T-cell (primary cell): ENCODE measurements around the gene ELK4. TPM values are rescaled to one million over a fixed set of nuclear protein-coding genes. Genes with fewer than 3 reads are reported as not detected.

Experiments
- ATAC-seq, 4 experiments: fragments of 200-7000 bp in 3 of 4; fragments of 150-1000 bp in 1 of 4; cut with Tn5 transposase; replicated peaks in 1 of 4; 1 replicate in 3 of 4; 2 replicates in 1 of 4; pipeline ENCODE4 v1.10.0; 2021; ENCODE audit warnings: moderate library complexity in 3 of 4, mild to moderate bottlenecking in 2 of 4, moderate number of reproducible peaks in 1 of 4
- CTCF ChIA-PET, 2 donors: fragments of 300-600 bp; sonication (Branson Sonifier 250); formaldehyde crosslinking; loops; one replicate each; lab custom pipeline; 2022; ENCODE audit warnings: antibody characterized with exemption in 2 of 2; lab: Charles Lee
- POLR2A ChIA-PET, 2 donors: fragments of 300-600 bp; sonication (Branson Sonifier 250); formaldehyde crosslinking; loops; one replicate each; lab custom pipeline; 2022; ENCODE audit warnings: antibody characterized with exemption in 2 of 2; lab: Charles Lee
- DNase-seq, 35 experiments: peaks; one replicate each; pipeline versions ENCODE4 v3.0.0 to v3.0.0-alpha.2; 2013 to 2023
- H3K27ac ChIP-seq: one replicate; pipeline ENCODE4 v1.5.1; 2013; ENCODE audit warnings: low read length
- H3K27me3 ChIP-seq, 2 experiments: replicated peaks in 1 of 2; 1 replicate in 1 of 2; 2 replicates in 1 of 2; pipeline versions ENCODE4 v1.6.1 to v1.7.0; 2013; ENCODE audit warnings: low read length in 1 of 2, mixed read lengths in 1 of 2; ENCODE audit not compliant: control insufficient read depth in 2 of 2, insufficient read depth in 2 of 2; ENCODE audit errors: extremely low read depth in 1 of 2
- H3K36me3 ChIP-seq, 2 donors: 1 replicate in 1 of 2; 2 replicates in 1 of 2; pipeline versions ENCODE4 v1.6.1 to v1.7.0; 2013; ENCODE audit warnings: low read length in 1 of 2; ENCODE audit not compliant: control insufficient read depth in 2 of 2, insufficient read depth in 1 of 2; ENCODE audit errors: extremely low read depth in 1 of 2
- H3K4me1 ChIP-seq, 2 experiments: 1 replicate in 1 of 2; 2 replicates in 1 of 2; pipeline versions ENCODE4 v1.6.1 to v1.7.0; 2013; ENCODE audit warnings: low read length in 2 of 2, mixed read lengths in 1 of 2; ENCODE audit not compliant: insufficient read depth in 2 of 2, control insufficient read depth in 1 of 2; ENCODE audit errors: extremely low read depth in 1 of 2
- H3K4me3 ChIP-seq, 2 donors: 1 replicate in 1 of 2; 2 replicates in 1 of 2; pipeline versions ENCODE4 v1.5.1 to v1.7.0; 2013; ENCODE audit warnings: mild to moderate bottlenecking in 2 of 2, low read length in 1 of 2, moderate library complexity in 1 of 2; ENCODE audit not compliant: control insufficient read depth in 1 of 2; ENCODE audit errors: extremely low read depth in 1 of 2
- H3K9me3 ChIP-seq: 2 replicates; pipeline ENCODE4 v1.7.0; 2013
- H3K27ac Mint-ChIP-seq, 2 donors: one replicate each; pipeline ENCODE4 v1.8.0; 2020 to 2021; ENCODE audit warnings: mild to moderate bottlenecking in 2 of 2, mixed read lengths in 2 of 2
- H3K27me3 Mint-ChIP-seq, 2 donors: one replicate each; pipeline ENCODE4 v1.8.0; 2021 to 2022; ENCODE audit warnings: mixed read lengths in 2 of 2
- H3K36me3 Mint-ChIP-seq: one replicate; pipeline ENCODE4 v1.8.0; 2021; ENCODE audit warnings: mixed read lengths
- H3K4me1 Mint-ChIP-seq, 3 donors: one replicate each; pipeline ENCODE4 v1.8.0; 2020 to 2022; ENCODE audit warnings: mixed read lengths in 3 of 3, mild to moderate bottlenecking in 1 of 3
- H3K4me3 Mint-ChIP-seq, 3 donors: one replicate each; pipeline ENCODE4 v1.8.0; 2020 to 2022; ENCODE audit warnings: mild to moderate bottlenecking in 3 of 3, mixed read lengths in 3 of 3, moderate library complexity in 3 of 3
- H3K9me3 Mint-ChIP-seq, 3 donors: one replicate each; pipeline ENCODE4 v1.8.0; 2020 to 2022; ENCODE audit warnings: mixed read lengths in 3 of 3
- WGBS: methylation state at CpG from one replicate; pipeline ENCODE4 v1.1.5; 2013; ENCODE audit warnings: missing lambda C conversion rate; ENCODE audit not compliant: insufficient coverage; 5-methylcytosine and 5-hydroxymethylcytosine counted together
- total RNA-seq, 35 experiments: library from RNA in 6 of 35; stranded (reverse) in 6 of 35; fragments of 120-200 nt in 1 of 35; gene quantifications; one replicate each; pipeline versions ENCODE4 v1.2.1 to v1.2.4 and lab custom pipeline; 2013 to 2026

Gene ELK4
- total RNA-seq, 5 donors from 2014 or later (not counting 1 experiment from before 2014, with no cell fraction given) = 131 to 185 (median 173) TPM

DNA sequence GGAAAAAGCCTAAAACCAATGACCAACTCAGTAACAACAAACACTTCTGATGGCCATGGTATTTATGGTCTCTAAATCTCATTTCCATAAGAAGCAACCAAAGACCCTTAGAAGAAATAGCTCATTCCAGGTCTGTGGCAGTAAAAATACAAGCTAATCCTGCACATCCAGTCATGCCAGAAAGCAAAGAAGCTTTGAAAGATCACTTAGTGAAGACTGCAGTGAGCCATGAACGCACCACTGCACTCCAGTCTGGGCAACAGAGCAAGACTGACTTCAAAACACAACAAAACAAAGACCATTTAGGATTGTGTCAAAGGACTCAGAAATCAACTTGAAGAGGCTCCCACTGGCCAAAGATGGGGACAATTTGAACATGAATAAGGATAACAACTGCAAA is 18.4 kb upstream of the ELK4 start:
- H3K27ac ChIP-seq = no peak overlapping the region
- Mint-ChIP-seq H3K4me1 (no peaks in the 10 kb centered on the region), H3K9me3 (no peaks in the 10 kb centered on the region), H3K4me3 (no peak overlapping the region), H3K36me3 (no peaks in the 10 kb centered on the region), H3K27ac (no peak overlapping the region), H3K27me3 (peaks cover 3 to 4% of the 10 kb centered on the region in 2 donors)
- no peak overlapping the region for H3K4me3 ChIP-seq
- H3K36me3 ChIP-seq = no peaks in the 10 kb centered on the region
- CTCF ChIA-PET = interaction anchor here in 1 of 2 donors (0.7 kb wide), 2 partner anchors 18 to 421 kb away, joined by 3 read pairs; partner anchors contain the start of gene ELK4
- H3K9me3 ChIP-seq = no peaks in the 10 kb centered on the region
- POLR2A ChIA-PET = no interaction called here
- 100% methylated on average over 1 of the region's 1 CpG for WGBS
- no peaks in the 10 kb centered on the region for H3K4me1 ChIP-seq
- DNase-seq = no peak
- peaks cover 0 to 7% of the 10 kb centered on the region in 2 experiments for H3K27me3 ChIP-seq
- no peak for ATAC-seq

DNA sequence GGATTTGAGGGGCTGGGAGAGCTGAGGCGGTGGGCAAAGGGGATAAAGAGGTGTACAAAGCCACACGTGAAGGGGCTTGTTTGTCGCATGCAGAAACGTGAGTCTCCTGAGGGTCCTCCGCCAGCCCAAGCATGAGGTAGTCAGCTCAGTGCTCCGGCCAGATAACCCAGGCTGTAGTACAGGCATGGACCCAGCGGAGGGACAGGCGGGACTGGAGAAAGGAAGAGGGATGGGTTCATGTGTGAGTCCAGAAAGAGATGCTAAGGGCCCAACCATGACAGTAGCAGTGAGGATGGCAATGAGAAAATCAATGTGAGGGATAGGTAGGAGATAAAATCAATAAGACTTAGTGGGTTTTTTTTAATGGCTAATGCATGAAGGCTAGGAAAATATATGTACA is 13.7 kb upstream of the ELK4 start:
- no peaks in the 10 kb centered on the region for H3K36me3 Mint-ChIP-seq
- no peak overlapping the region for H3K27ac Mint-ChIP-seq
- DNase-seq = no peak
- H3K9me3 ChIP-seq = no peaks in the 10 kb centered on the region
- H3K27me3 Mint-ChIP-seq = peaks cover 12 to 18% of the 10 kb centered on the region in 2 donors
- CTCF ChIA-PET = interaction anchor here in 1 of 2 donors (0.8 kb wide), 1 partner anchor 10 kb away, joined by 3 read pairs; no protein-coding TSS in a partner anchor
- H3K4me1 ChIP-seq = no peaks in the 10 kb centered on the region
- no peak overlapping the region for H3K4me3 ChIP-seq
- no peaks in the 10 kb centered on the region for H3K36me3 ChIP-seq
- POLR2A ChIA-PET = interaction anchor here in 1 of 2 donors (0.8 kb wide), 1 partner anchor 522 kb away, joined by 4 read pairs; no protein-coding TSS in a partner anchor
- no peak for ATAC-seq
- peaks cover 0 to 11% of the 10 kb centered on the region in 2 experiments for H3K27me3 ChIP-seq
- WGBS = 93% methylated on average over 7 of the region's 8 CpGs
- H3K4me1 Mint-ChIP-seq = no peaks in the 10 kb centered on the region
- no peaks in the 10 kb centered on the region for H3K9me3 Mint-ChIP-seq
- H3K27ac ChIP-seq = no peak overlapping the region
- H3K4me3 Mint-ChIP-seq = no peak overlapping the region

DNA sequence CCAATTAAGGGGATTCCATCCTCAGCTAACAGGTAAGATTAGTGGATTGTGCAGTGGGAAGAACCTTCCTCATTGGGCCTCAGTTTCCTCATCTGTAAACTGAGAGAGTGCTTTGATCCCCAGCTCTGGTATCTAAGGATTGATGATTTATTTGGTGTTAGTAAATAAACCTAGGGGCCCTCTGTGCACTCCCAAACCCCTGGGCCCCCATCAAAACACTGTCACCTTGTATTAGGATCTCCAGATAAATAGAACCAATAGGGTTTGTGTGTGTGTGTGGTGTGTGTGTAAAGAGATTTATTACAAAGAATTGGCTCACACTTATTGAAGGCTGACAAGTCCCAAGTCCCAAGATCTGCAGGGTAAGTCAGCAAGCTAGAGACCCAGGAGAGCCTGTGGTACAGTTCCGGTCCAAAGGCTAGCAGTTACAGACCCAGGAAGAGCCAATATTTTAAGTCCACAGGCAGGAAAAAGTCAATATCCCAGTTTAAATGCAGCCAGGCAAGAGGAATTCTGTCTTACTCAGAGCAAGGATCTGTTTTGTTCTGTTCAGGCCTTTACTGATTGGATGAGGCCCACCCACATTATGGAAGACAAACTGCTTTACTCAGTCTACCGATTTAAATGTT is 11.0 kb upstream of the ELK4 start:
- ATAC-seq (no peak), DNase-seq (no peak)
- Mint-ChIP-seq H3K27ac (no peak overlapping the region), H3K36me3 (no peaks in the 10 kb centered on the region), H3K4me1 (no peaks in the 10 kb centered on the region), H3K4me3 (no peak overlapping the region), H3K9me3 (no peaks in the 10 kb centered on the region), H3K27me3 (peaks cover 20 to 21% of the 10 kb centered on the region in 2 donors)
- H3K4me1 ChIP-seq = no peaks in the 10 kb centered on the region
- ChIA-PET CTCF (interaction anchor here in 1 of 2 donors (1.3 kb wide), 1 partner anchor 11 kb away, joined by 4 read pairs; the partner anchor contains the start of gene ELK4), POLR2A (no interaction called here)
- no peak overlapping the region for H3K4me3 ChIP-seq
- H3K9me3 ChIP-seq = no peaks in the 10 kb centered on the region
- H3K27ac ChIP-seq = no peak overlapping the region
- H3K36me3 ChIP-seq = no peaks in the 10 kb centered on the region
- H3K27me3 ChIP-seq = peaks cover 0 to 11% of the 10 kb centered on the region in 2 experiments
- 100% methylated on average over 1 of the region's 2 CpGs for WGBS

DNA sequence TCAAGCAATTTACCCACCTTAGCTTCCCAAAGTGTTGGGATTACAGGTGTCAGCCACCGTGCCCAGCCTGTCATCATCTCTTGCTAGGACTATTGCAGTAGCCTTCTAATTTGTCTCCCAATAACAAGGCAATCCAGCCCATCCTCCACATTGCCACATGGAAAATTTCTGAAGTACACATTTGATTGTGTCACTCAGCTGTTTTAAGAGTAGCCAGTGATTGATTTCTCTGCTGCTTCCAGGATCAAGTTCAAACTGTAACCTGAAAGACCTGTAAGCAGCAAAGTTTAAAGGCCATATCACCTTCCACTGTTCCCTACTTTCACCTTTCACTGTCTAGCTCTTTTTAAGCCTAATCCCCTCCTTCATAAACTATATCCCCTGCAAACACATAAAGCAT is 7.8 kb upstream of the ELK4 start:
- H3K27ac ChIP-seq = no peak overlapping the region
- POLR2A ChIA-PET = no interaction called here
- no CpG with 5 or more reads among the region's 1 CpG for WGBS

DNA sequence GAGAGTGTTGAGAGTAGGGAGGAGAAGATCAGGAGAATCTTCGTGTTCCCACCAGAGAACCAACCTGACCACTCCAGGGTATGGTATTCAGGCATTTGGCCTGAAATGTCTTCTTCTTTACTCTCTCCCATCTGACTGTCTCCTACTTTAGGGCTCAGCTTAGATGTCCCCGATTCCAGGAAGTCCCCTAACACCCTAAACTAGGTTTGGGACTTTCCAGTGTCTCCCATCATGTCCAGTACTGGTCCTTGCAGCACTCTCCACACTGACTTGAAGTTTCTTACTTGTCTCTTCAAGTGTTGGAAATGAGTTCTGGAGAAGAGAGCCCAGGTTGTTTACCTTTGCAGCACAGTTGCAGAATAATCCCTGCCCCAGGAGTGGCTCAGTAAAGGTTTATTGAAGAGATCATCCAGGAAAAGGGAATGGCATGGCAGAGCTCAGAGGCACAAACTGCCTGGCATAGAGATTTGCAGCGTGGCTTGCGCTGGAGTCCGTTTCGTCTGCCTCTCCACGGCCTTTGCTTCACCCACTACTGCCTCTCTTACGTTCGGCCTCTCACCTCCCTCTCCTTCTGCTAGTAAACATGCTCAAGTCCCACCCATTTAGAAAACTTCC is 6.2 kb upstream of the ELK4 start:
- no peak for ATAC-seq
- H3K36me3 Mint-ChIP-seq = no peaks in the 10 kb centered on the region
- H3K27me3 Mint-ChIP-seq = peaks cover 8 to 16% of the 10 kb centered on the region in 2 donors

More for the DNA sequence above, 7.8 kb upstream of the ELK4 start:
- DNase-seq (no peak), ATAC-seq (no peak)
- H3K27me3 ChIP-seq = peaks cover 0 to 4% of the 10 kb centered on the region in 2 experiments
- H3K4me3 ChIP-seq = no peak overlapping the region
- CTCF ChIA-PET = interaction anchor here in 1 of 2 donors (0.5 to 1.1 kb wide), 2 partner anchors 14 to 48 kb away, joined by 3 to 10 read pairs; no protein-coding TSS in a partner anchor
- no peak overlapping the region for H3K4me3 Mint-ChIP-seq
- peaks cover 0 to 2% (median 0%) of the 10 kb centered on the region in 3 donors for H3K4me1 Mint-ChIP-seq
- H3K9me3 Mint-ChIP-seq = no peaks in the 10 kb centered on the region
- no peak overlapping the region for H3K27ac Mint-ChIP-seq
- peaks cover 12 to 20% of the 10 kb centered on the region in 2 donors for H3K27me3 Mint-ChIP-seq
- no peaks in the 10 kb centered on the region for H3K36me3 Mint-ChIP-seq
- no peaks in the 10 kb centered on the region for H3K4me1 ChIP-seq
- H3K9me3 ChIP-seq = no peaks in the 10 kb centered on the region
- H3K36me3 ChIP-seq = no peaks in the 10 kb centered on the region

DNA sequence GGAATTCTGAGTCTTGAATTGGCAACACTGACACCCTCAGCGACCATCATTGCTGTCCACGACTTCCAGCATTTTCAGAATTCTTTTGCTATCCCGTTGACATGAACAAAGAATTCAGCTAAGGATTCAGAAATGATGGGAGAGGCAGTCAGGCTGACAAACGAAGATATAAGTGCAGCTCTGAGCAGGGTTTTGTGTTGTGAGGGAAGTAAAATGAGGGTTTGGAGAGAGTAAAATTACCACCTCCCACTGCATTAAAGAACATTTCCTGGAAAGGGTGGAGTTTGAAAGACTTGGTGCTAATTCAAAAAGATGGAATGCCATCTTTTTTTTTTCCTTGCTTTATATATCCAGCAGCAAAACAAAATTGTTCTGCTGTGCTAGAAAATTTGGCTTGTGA is 4.9 kb upstream of the ELK4 start:
- Histone ChIP-seq H3K36me3 (no peaks in the 10 kb centered on the region), H3K27ac (no peak overlapping the region), H3K4me3 (no peak overlapping the region), H3K9me3 (no peaks in the 10 kb centered on the region), H3K4me1 (peaks cover 2 to 5% of the 10 kb centered on the region in 2 experiments), H3K27me3 (peaks cover 0 to under 1% of the 10 kb centered on the region in 2 experiments)
- no peaks in the 10 kb centered on the region for H3K36me3 Mint-ChIP-seq
- DNase-seq (no peak), ATAC-seq (no peak)
- H3K9me3 Mint-ChIP-seq = no peaks in the 10 kb centered on the region
- POLR2A ChIA-PET = interaction anchor here in 1 of 2 donors (1.4 kb wide), 1 partner anchor 45 kb away, joined by 3 read pairs; no protein-coding TSS in a partner anchor
- WGBS = 70% methylated on average over 2 of the region's 4 CpGs
- H3K4me3 Mint-ChIP-seq = no peak overlapping the region
- H3K4me1 Mint-ChIP-seq = peaks cover 0 to 10% (median 5%) of the 10 kb centered on the region in 3 donors
- no peak overlapping the region for H3K27ac Mint-ChIP-seq
- H3K27me3 Mint-ChIP-seq = peaks cover 8 to 10% of the 10 kb centered on the region in 2 donors
- CTCF ChIA-PET = interaction anchor here in 1 of 2 donors (1.0 to 1.6 kb wide), 2 partner anchors 22 to 45 kb away, joined by 3 to 6 read pairs; no protein-coding TSS in a partner anchor

More for the DNA sequence above, 6.2 kb upstream of the ELK4 start:
- no peak for DNase-seq
- Histone ChIP-seq H3K36me3 (no peaks in the 10 kb centered on the region), H3K27me3 (peaks cover 0 to 4% of the 10 kb centered on the region in 2 experiments), H3K9me3 (no peaks in the 10 kb centered on the region), H3K4me1 (peaks cover 0 to under 1% of the 10 kb centered on the region in 2 experiments), H3K27ac (no peak overlapping the region), H3K4me3 (no peak overlapping the region)
- POLR2A ChIA-PET = no interaction called here
- Mint-ChIP-seq H3K4me1 (peaks cover 0 to 2% (median 0%) of the 10 kb centered on the region in 3 donors), H3K4me3 (no peak overlapping the region), H3K9me3 (no peaks in the 10 kb centered on the region), H3K27ac (no peak overlapping the region)
- 96% methylated on average over 6 of the region's 9 CpGs for WGBS
- CTCF ChIA-PET = interaction anchor here in 1 of 2 donors (0.9 kb wide), 1 partner anchor 20 kb away, joined by 3 read pairs; no protein-coding TSS in a partner anchor
